Nephron (organoid): Measurements from ENCODE around the gene CLDN4.
"Not testable (repeated sequence)": the region's sequence is repeated elsewhere in the genome, so short reads cannot be mapped to it uniquely, and the experiment has no call there.

Source experiments
- H3K27ac Mint-ChIP-seq, 3 experiments: 2 replicates each; pipeline ENCODE4 v1.8.0; 2020; ENCODE audit warnings: mixed read lengths in 3 of 3, mild to moderate bottlenecking in 2 of 3, moderate library complexity in 1 of 3
- H3K27me3 Mint-ChIP-seq: 2 replicates; pipeline ENCODE4 v1.8.0; 2021; ENCODE audit warnings: low read depth, mild to moderate bottlenecking, moderate library complexity, mixed read lengths
- H3K36me3 Mint-ChIP-seq: 2 replicates; pipeline ENCODE4 v1.8.0; 2020; ENCODE audit warnings: low read depth, mixed read lengths
- H3K4me1 Mint-ChIP-seq: 2 replicates; pipeline ENCODE4 v1.8.0; 2020; ENCODE audit warnings: mixed read lengths
- H3K4me3 Mint-ChIP-seq, 3 experiments: 2 replicates each; pipeline ENCODE4 v1.8.0; 2020; ENCODE audit warnings: mild to moderate bottlenecking in 3 of 3, mixed read lengths in 3 of 3, moderate library complexity in 2 of 3
- H3K9me3 Mint-ChIP-seq: 2 replicates; pipeline ENCODE4 v1.8.0; 2020; ENCODE audit warnings: mixed read lengths
- CTCF ChIP-seq, 3 experiments: fragments of 200-600 bp; sonication (generic); IDR thresholded peaks; one replicate each; pipeline ENCODE4 v1.5.0; 2021; ENCODE audit warnings: antibody characterized with exemption in 3 of 3; ENCODE audit not compliant: unreplicated experiment in 3 of 3

CLDN4 gene

GRCh38 chr7:73811760-73812168 lies 19.0 kb upstream of the CLDN4 start:
- Mint-ChIP-seq H3K36me3 (no peaks in the 10 kb centered on the region), H3K9me3 (peaks cover 4% of the 10 kb centered on the region), H3K4me3 (no peak overlapping the region), H3K27me3 (peaks cover 15% of the 10 kb centered on the region), H3K27ac (no peak overlapping the region), H3K4me1 (no peaks in the 10 kb centered on the region)
- TF ChIP-seq CTCF (IDR thresholded peaks at IDR 0.05; ENCODE audit: unreplicated experiment in 3 of 3), result peak; percentile 24 to 53 (median 32)

GRCh38 chr7:73812996-73813395 lies 17.8 kb upstream of the CLDN4 start:
- Mint-ChIP-seq H3K27me3 (peaks cover 14% of the 10 kb centered on the region), H3K4me1 (no peaks in the 10 kb centered on the region), H3K4me3 (no peak overlapping the region), H3K27ac (no peak overlapping the region), H3K36me3 (no peaks in the 10 kb centered on the region), H3K9me3 (peaks cover 4% of the 10 kb centered on the region)
- no peak for TF ChIP-seq CTCF (IDR thresholded peaks at IDR 0.05; ENCODE audit: unreplicated experiment in 3 of 3)

- Mint-ChIP-seq H3K4me3 (no peak overlapping the region), H3K27me3 (peaks cover 14% of the 10 kb centered on the region), H3K36me3 (no peaks in the 10 kb centered on the region), H3K27ac (no peak overlapping the region), H3K4me1 (no peaks in the 10 kb centered on the region), H3K9me3 (peaks cover 4% of the 10 kb centered on the region)
- TF ChIP-seq CTCF (IDR thresholded peaks at IDR 0.05; ENCODE audit: unreplicated experiment in 3 of 3), result no peak
These were observed 15.4 kb upstream of the CLDN4 start for GRCh38 chr7:73815436-73815835.

- Mint-ChIP-seq H3K4me1 (no peaks in the 10 kb centered on the region), H3K27ac (no peak overlapping the region), H3K27me3 (peaks cover 11% of the 10 kb centered on the region), H3K9me3 (peaks cover 4% of the 10 kb centered on the region), H3K4me3 (no peak overlapping the region), H3K36me3 (no peaks in the 10 kb centered on the region)
- TF ChIP-seq CTCF (IDR thresholded peaks at IDR 0.05; ENCODE audit: unreplicated experiment in 3 of 3), result no peak
These were observed 13.7 kb upstream of the CLDN4 start for GRCh38 chr7:73817121-73817520.

- Mint-ChIP-seq H3K9me3 (no peaks in the 10 kb centered on the region), H3K27me3 (peaks cover 20% of the 10 kb centered on the region), H3K36me3 (no peaks in the 10 kb centered on the region), H3K27ac (no peak overlapping the region), H3K4me1 (peaks cover 6% of the 10 kb centered on the region), H3K4me3 (no peak overlapping the region)
- no peak for TF ChIP-seq CTCF (IDR thresholded peaks at IDR 0.05; ENCODE audit: unreplicated experiment in 3 of 3)
These were observed 10.8 kb upstream of the CLDN4 start for GRCh38 chr7:73820013-73820412.

GRCh38 chr7:73821597-73822285 lies 9.1 kb upstream of the CLDN4 start:
- H3K4me1 Mint-ChIP-seq, H3K36me3 Mint-ChIP-seq, H3K9me3 Mint-ChIP-seq: not testable (repeated sequence)
- H3K27me3 Mint-ChIP-seq, result peaks cover 13% of the 10 kb centered on the region
- H3K27ac Mint-ChIP-seq, result peak overlapping the region; percentile 43 to 94 (median 80)
- peak overlapping the region in 1 of 3 experiments; percentile 5 for H3K4me3 Mint-ChIP-seq
